ENCODE results near the gene COX6B2.

GRCh38 chr19:55376241-55376933 is 21.9 kb upstream of the COX6B2 start, which contains the start of gene TMEM190:
- TF ChIP-seq CTCF (IDR thresholded peaks at IDR 0.05 in 4 of 5, conservative IDR thresholded peaks at IDR 0.05 in 1 of 5) (no peak), POLR2A (IDR thresholded peaks at IDR 0.05) (no peak)

Measured in gastrocnemius medialis (tissue), 4 donors.